ENCODE data around the gene CD200R1L. TPM values are rescaled to one million over a fixed set of nuclear protein-coding genes. Genes with fewer than 3 reads are reported as not detected.

Gene CD200R1L
- total RNA-seq, 1 donor from 2014 or later, result not detected

DNA sequence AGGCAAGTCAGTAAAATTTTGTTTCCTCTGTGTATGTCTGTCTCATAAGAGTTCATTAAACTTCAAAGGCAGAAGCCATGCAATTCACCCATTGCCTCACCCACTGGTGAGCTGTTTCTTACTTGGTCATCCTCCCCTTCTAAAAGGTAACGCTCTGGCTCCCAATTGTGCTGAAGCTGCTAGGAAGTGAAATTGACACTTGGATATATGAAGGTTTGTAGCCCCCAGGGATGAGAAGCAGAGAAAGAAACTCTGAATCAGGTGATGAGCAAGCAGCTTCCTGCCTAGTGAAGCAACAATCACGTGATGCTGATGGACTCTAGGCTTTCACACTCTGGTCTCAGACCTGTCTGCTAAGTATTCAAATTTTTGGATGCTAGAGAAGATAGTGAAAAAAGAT is 70.7 kb downstream of the CD200R1L start:
- H3K4me3 Mint-ChIP-seq, result no peak overlapping the region
- H3K4me1 Mint-ChIP-seq, result peaks cover 13% of the 10 kb centered on the region
- H3K27me3 Mint-ChIP-seq, result peaks cover 5% of the 10 kb centered on the region
- no peak for DNase-seq
- H3K9me3 Mint-ChIP-seq, result no peaks in the 10 kb centered on the region
- intact Hi-C loops (cut with micrococcal nuclease), result no loop called here
- no peaks in the 10 kb centered on the region for H3K36me3 Mint-ChIP-seq (ENCODE audit: low read depth)
- no peak overlapping the region for H3K27ac Mint-ChIP-seq

- no peaks in the 10 kb centered on the region for H3K9me3 Mint-ChIP-seq
- H3K27ac Mint-ChIP-seq, result no peak overlapping the region
- intact Hi-C loops (cut with micrococcal nuclease), result no loop called here
- no peak for DNase-seq
- no peak overlapping the region for H3K4me3 Mint-ChIP-seq
- H3K27me3 Mint-ChIP-seq, result peaks cover 5% of the 10 kb centered on the region
- H3K36me3 Mint-ChIP-seq (ENCODE audit: low read depth), result no peaks in the 10 kb centered on the region
- H3K4me1 Mint-ChIP-seq, result peaks cover 16% of the 10 kb centered on the region
Measured at GRCh38 chr3:112775011-112775742, 71.5 kb downstream of the CD200R1L start.

DNA sequence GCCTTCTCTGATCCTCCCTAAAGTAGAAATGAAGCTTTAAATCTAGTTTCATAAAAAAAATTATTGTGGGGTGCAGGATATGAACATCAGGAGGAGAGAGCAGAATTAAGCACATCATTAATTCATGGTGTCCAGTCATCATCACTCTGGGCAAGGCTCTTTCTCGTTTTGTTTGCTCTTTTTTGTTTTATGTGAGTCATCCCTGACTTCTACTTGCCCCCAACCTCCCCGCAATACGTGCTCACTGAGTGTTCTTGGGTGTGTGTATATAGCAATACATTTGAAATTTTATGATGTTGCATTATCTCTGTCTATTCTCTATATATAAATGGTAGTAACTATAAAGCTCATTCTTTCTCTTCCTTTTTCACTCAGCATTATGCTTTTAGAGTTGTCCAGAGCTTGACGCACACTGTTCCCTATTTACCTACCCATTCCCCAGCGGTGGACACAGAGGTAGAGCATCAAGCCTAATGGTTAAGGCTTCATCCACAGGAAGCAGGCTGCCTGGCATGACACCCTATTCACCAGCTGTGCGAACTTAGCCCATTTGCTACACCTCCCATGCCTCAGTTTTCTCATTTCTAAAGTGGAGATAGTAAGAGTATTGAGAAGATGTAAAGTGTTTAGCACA is 72.3 kb downstream of the CD200R1L start:
- Mint-ChIP-seq H3K36me3 (ENCODE audit: low read depth) (no peaks in the 10 kb centered on the region), H3K27ac (no peak overlapping the region), H3K27me3 (peaks cover 5% of the 10 kb centered on the region), H3K9me3 (no peaks in the 10 kb centered on the region), H3K4me3 (no peak overlapping the region), H3K4me1 (peaks cover 22% of the 10 kb centered on the region)
- intact Hi-C loops (cut with micrococcal nuclease), result loop anchor here (5.0 kb wide), 1 partner anchor 37 kb away; no protein-coding TSS in a partner anchor
- DNase-seq, result no peak

GRCh38 chr3:112773864-112774263 is 72.8 kb downstream of the CD200R1L start:
- peaks cover 24% of the 10 kb centered on the region for H3K4me1 Mint-ChIP-seq

DNA sequence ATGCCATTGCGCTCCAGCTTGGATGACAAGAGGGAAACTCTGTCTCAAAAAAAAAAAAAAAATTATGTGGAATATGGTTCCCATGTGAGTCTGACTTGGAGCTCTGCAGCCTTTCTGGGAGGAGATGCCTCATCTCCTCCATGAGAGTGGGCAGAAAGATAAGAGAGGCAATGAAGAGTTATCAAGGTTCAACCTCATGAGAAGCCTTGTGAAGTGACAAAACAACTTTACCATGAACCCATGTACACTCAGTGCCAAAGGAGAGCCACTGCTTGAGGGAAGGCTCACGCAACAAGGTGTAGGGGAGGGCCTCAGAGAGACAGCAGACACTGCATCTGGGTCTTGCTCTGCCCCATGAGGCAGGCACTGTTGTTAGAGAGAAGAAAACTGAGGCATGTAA is 75.7 kb downstream of the CD200R1L start:
- Mint-ChIP-seq H3K4me1 (peaks cover 19% of the 10 kb centered on the region), H3K27me3 (no peaks in the 10 kb centered on the region), H3K4me3 (no peak overlapping the region), H3K36me3 (ENCODE audit: low read depth) (no peaks in the 10 kb centered on the region), H3K9me3 (peaks cover 4% of the 10 kb centered on the region), H3K27ac (peak overlapping the region; percentile 21)
- intact Hi-C loops (cut with micrococcal nuclease), result loop anchor here (5.0 kb wide), 1 partner anchor 34 kb away; no protein-coding TSS in a partner anchor
- no peak for DNase-seq

More at GRCh38 chr3:112773864-112774263, 72.8 kb downstream of the CD200R1L start:
- H3K36me3 Mint-ChIP-seq (ENCODE audit: low read depth), result no peaks in the 10 kb centered on the region
- peaks cover 3% of the 10 kb centered on the region for H3K27me3 Mint-ChIP-seq
- peak; percentile 62 for DNase-seq
- no peak overlapping the region for H3K4me3 Mint-ChIP-seq
- intact Hi-C loops (cut with micrococcal nuclease), result loop anchor here (5.0 kb wide), 1 partner anchor 37 kb away; no protein-coding TSS in a partner anchor
- H3K9me3 Mint-ChIP-seq, result peaks cover 4% of the 10 kb centered on the region
- no peak overlapping the region for H3K27ac Mint-ChIP-seq

GRCh38 chr3:112770032-112770626 is 76.5 kb downstream of the CD200R1L start:
- H3K4me1 Mint-ChIP-seq, result peaks cover 16% of the 10 kb centered on the region
- no peaks in the 10 kb centered on the region for H3K36me3 Mint-ChIP-seq (ENCODE audit: low read depth)
- H3K9me3 Mint-ChIP-seq, result peaks cover 4% of the 10 kb centered on the region
- H3K27ac Mint-ChIP-seq, result peak overlapping the region; percentile 13
- intact Hi-C loops (cut with micrococcal nuclease), result loop anchor here (5.0 kb wide), 1 partner anchor 33 kb away; no protein-coding TSS in a partner anchor
- DNase-seq, result no peak
- H3K27me3 Mint-ChIP-seq, result no peaks in the 10 kb centered on the region
- no peak overlapping the region for H3K4me3 Mint-ChIP-seq

DNA sequence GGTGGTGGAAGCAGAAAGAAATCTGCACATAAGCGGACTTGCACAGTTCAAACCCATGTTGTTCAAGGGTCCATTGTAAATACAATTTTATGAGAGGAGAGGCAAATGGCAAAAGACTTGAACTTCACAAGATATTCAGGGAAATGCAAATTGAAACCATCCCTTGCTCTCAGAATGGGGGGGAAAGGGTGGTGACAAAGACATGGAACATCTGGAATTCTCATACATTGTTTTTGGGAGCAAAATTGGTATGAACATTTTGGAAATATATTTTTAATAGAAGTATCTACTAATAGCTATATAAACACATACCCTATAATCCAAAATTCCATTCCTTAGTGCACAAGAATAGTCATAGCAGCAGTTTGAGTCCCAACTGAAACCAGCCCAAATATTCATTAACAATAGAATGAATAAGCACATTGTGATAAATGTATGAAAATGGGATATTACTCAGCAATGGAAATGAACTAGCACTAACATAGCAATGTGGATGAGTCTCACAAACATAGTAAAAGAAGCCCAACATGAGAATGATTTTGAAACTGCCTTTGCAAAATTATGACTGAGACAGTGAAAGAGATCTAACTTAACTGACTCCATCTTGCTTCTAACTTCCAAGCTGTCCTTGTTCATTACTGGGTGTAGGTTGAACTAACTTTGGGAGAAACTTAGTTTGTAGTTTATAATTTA is 77.2 kb downstream of the CD200R1L start:
- DNase-seq, result no peak
- H3K27me3 Mint-ChIP-seq, result no peaks in the 10 kb centered on the region
- H3K27ac Mint-ChIP-seq, result peak overlapping the region; percentile 13
- intact Hi-C loops (cut with micrococcal nuclease), result no loop called here
- peaks cover 4% of the 10 kb centered on the region for H3K9me3 Mint-ChIP-seq
- peaks cover 16% of the 10 kb centered on the region for H3K4me1 Mint-ChIP-seq
- no peak overlapping the region for H3K4me3 Mint-ChIP-seq
- H3K36me3 Mint-ChIP-seq (ENCODE audit: low read depth), result no peaks in the 10 kb centered on the region

- Mint-ChIP-seq H3K4me3 (no peak overlapping the region), H3K4me1 (peaks cover 12% of the 10 kb centered on the region), H3K27ac (no peak overlapping the region), H3K27me3 (no peaks in the 10 kb centered on the region), H3K36me3 (ENCODE audit: low read depth) (no peaks in the 10 kb centered on the region), H3K9me3 (peaks cover 4% of the 10 kb centered on the region)
- DNase-seq, result no peak
- intact Hi-C loops (cut with micrococcal nuclease), result no loop called here
Measured at GRCh38 chr3:112767777-112768176, 78.9 kb downstream of the CD200R1L start.

DNA sequence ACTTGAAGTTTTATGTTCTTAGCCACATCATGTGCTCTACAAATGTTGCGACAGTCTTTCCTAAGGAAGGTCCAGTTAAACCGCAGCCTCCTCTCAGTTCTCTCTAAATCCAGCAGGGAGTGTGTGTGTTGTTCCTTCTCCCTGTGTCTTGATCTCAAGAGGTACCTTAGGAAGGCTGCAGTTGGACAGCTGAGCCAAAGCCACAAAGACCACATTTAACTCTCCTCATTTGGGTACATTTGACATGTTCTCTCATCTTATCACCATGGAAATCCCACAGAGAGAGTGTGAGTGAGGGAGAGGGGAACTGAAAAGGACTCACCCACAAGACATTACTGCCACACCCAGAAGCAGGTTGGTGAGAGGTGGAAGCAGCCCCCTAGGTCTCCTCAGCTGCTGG is 79.5 kb downstream of the CD200R1L start:
- H3K4me3 Mint-ChIP-seq, result no peak overlapping the region
- H3K9me3 Mint-ChIP-seq, result peaks cover 4% of the 10 kb centered on the region
- H3K27ac Mint-ChIP-seq, result no peak overlapping the region
- peaks cover 12% of the 10 kb centered on the region for H3K4me1 Mint-ChIP-seq
- intact Hi-C loops (cut with micrococcal nuclease), result no loop called here
- no peaks in the 10 kb centered on the region for H3K27me3 Mint-ChIP-seq
- DNase-seq, result no peak
- H3K36me3 Mint-ChIP-seq (ENCODE audit: low read depth), result no peaks in the 10 kb centered on the region

Other genes starting within 250 kb of the CD200R1L start
- gene CCDC80, start 205.7 kb downstream of the CD200R1L start, total RNA-seq, result not detected in 2 replicates
- gene CD200R1, start 128.2 kb upstream of the CD200R1L start, total RNA-seq, result 3.8 TPM in 2 replicates
- 18.4 and 18.9 TPM in 2 replicates for gene GTPBP8, start 144.1 kb upstream of the CD200R1L start, total RNA-seq

All from activated CD4-positive, alpha-beta T cell treated with anti-CD3 and anti-CD28 coated beads, Interleukin-2, amount 10 ng/mL, durations not matched to agents 24 days and 14 days (primary cell).